Measurements from ENCODE around the gene ADGRG2. TPM values are rescaled to one million over a fixed set of nuclear protein-coding genes. Genes with fewer than 3 reads are reported as not detected.

ADGRG2 gene
- total RNA-seq = 1.8 TPM
- long read RNA-seq, partial matches to known transcripts = 2 of 4 reads
- long read RNA-seq, other reads (novel, unspliced or antisense) = 2 of 4 reads

DNA sequence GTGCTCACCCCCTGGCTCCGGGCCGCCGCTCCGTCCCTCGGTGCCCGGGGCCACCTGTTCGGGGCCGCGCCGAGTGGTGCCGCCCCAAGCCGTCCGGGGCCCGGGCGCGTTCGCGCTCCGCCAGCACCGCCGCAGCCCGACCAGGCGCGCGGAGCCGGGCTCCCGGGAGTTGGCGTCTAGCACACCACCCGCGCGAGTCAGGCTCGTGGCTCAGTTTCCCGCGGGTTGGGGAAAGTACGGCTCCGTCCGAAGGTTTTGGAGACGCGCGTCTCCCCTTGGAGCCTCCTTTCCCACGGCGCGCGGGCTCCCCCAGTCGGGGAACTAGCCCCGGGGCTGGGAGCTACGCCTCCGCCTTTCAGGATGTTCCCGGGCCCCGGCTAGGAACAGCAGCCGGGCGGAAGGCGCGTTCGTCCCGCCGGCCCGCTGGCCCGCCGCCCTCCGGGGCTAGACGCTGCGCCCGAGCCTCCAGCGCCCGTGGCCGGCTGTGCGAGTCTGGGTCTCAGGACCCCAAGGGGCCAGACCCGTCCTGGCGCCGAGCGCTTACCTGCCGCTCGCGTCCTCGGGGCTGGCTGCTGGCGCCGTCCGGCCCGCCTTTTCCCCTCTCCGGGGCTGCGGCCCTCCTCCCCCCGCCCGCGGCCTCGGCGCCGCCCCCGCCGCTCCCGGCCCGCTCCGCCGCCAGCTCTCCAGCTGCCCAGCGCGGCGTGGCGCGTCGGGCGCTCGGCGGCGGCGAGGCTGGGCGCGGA, at the start of gene ADGRG2:
Gene ADGRG2, minus strand, starts transcription at position 571 of the 743 bp plus-strand sequence. CDS start 53,634 bp downstream, outside the sequence.
- H3K4me1 ChIP-seq = no peaks in the 10 kb centered on the region
- H3K9me3 ChIP-seq = no peaks in the 10 kb centered on the region
- H3K27ac ChIP-seq = no peak within 1 kb of the TSS
- intact Hi-C loops (cut with DNase I) = no loop called here
- peak; percentile 85 for ATAC-seq
- TF ChIP-seq, protein P1, sequence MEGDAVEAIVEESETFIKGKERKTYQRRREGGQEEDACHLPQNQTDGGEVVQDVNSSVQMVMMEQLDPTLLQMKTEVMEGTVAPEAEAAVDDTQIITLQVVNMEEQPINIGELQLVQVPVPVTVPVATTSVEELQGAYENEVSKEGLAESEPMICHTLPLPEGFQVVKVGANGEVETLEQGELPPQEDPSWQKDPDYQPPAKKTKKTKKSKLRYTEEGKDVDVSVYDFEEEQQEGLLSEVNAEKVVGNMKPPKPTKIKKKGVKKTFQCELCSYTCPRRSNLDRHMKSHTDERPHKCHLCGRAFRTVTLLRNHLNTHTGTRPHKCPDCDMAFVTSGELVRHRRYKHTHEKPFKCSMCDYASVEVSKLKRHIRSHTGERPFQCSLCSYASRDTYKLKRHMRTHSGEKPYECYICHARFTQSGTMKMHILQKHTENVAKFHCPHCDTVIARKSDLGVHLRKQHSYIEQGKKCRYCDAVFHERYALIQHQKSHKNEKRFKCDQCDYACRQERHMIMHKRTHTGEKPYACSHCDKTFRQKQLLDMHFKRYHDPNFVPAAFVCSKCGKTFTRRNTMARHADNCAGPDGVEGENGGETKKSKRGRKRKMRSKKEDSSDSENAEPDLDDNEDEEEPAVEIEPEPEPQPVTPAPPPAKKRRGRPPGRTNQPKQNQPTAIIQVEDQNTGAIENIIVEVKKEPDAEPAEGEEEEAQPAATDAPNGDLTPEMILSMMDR (IDR thresholded peaks at IDR 0.05) = no peak
- peak within 1 kb of the TSS; percentile 43 for H3K4me3 ChIP-seq
- H3K27me3 ChIP-seq = no peaks in the 10 kb centered on the region
- DNase-seq = peak; percentile 72
- no peaks in the 10 kb centered on the region for H3K36me3 ChIP-seq

DNA sequence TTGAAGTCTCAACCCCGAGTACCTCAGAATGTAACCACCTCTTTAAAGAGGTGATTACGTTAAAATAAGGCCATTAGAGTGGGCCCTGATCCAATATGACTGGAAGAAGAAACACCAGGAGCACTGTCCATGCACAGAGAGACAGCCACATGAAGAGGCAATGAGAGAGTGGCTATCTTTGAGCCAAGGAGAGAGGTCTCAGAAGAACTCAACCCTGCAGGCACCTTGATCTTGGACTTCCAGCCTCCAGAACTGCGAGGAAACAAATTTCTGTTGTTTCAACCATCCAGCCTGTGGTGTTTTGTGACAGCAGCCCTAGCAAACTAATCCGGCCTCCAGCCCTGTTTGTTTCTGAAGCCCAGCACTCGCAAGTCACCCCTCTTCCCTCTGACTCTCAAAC, 46.3 kb upstream of the ADGRG2 start:
- H3K9me3 ChIP-seq = no peaks in the 10 kb centered on the region
- no peaks in the 10 kb centered on the region for H3K27me3 ChIP-seq
- H3K4me1 ChIP-seq = no peaks in the 10 kb centered on the region
- DNase-seq (no peak), ATAC-seq (no peak)
- no peak overlapping the region for H3K4me3 ChIP-seq
- intact Hi-C loops (cut with DNase I) = no loop called here
- H3K36me3 ChIP-seq = no peaks in the 10 kb centered on the region
- H3K27ac ChIP-seq = no peak overlapping the region
- TF ChIP-seq, protein P1 (IDR thresholded peaks at IDR 0.05) = no peak

- no peak for DNase-seq
- Histone ChIP-seq H3K9me3 (no peaks in the 10 kb centered on the region), H3K27me3 (no peaks in the 10 kb centered on the region), H3K27ac (no peak overlapping the region), H3K4me3 (no peak overlapping the region), H3K4me1 (no peaks in the 10 kb centered on the region), H3K36me3 (no peaks in the 10 kb centered on the region)
- intact Hi-C loops (cut with DNase I) = no loop called here
- TF ChIP-seq, protein P1 (IDR thresholded peaks at IDR 0.05) = no peak
- ATAC-seq = no peak
These were observed 40.6 kb upstream of the ADGRG2 start for GRCh38 chrX:19162851-19163250.

DNA sequence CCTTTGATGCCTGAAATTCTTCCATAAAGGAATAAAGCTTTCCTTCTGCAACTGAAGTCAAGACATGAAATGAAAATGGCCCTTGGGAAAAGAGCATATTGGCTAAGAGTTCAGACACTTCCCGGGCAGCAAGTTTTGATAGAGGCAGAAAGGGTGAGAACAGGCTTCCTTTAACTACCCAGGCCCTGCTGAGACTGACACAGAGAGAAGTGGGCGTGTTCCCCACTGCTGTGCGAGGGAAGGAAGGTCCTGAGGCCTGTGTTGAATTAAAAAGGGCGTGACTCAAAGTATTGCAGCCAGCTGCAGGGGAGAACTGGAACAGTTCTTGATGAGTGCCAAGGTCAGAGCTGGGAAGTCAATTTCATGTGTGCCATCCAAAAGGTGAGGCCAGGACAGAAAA, 33.9 kb upstream of the ADGRG2 start:
- Histone ChIP-seq H3K4me1 (no peaks in the 10 kb centered on the region), H3K9me3 (no peaks in the 10 kb centered on the region), H3K27ac (no peak overlapping the region), H3K4me3 (no peak overlapping the region), H3K27me3 (no peaks in the 10 kb centered on the region), H3K36me3 (no peaks in the 10 kb centered on the region)
- ATAC-seq = no peak
- TF ChIP-seq, protein P1 (IDR thresholded peaks at IDR 0.05) = no peak
- no peak for DNase-seq
- intact Hi-C loops (cut with DNase I) = no loop called here

DNA sequence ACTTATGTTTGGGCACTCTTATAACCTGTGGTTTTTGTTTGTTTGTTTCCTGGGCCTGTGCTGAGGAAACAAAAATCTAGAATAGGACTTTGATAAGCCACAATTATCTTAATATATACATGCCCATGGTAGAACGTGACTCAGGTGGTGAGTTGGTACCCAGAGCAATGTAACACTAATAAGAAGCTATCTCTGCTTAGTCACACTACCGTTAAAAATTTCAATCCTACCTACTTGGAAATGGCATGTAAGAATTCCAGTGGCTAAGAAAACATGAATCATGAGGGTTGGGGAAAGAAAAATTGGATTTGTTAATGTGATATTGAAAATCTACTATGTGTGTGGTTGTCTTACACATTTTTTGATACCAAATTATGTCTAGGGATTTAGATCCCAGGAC, 30.5 kb upstream of the ADGRG2 start:
- no peak for ATAC-seq
- TF ChIP-seq, protein P1 (IDR thresholded peaks at IDR 0.05) = no peak
- Histone ChIP-seq H3K36me3 (no peaks in the 10 kb centered on the region), H3K27ac (no peak overlapping the region), H3K9me3 (no peaks in the 10 kb centered on the region), H3K4me3 (no peak overlapping the region), H3K4me1 (no peaks in the 10 kb centered on the region), H3K27me3 (no peaks in the 10 kb centered on the region)
- DNase-seq = no peak
- intact Hi-C loops (cut with DNase I) = no loop called here

All from upper lobe of right lung (tissue), 1 donor.